ENCODE results near the gene PANK4. TPM values are rescaled to one million over a fixed set of nuclear protein-coding genes. Genes with fewer than 3 reads are reported as not detected.

PANK4 gene
- total RNA-seq, 1 experiment from 2014 or later = 18.6 TPM

GRCh38 chr1:2528966-2529783 is 2.8 kb upstream of the PANK4 start:
- no peak for DNase-seq (ENCODE audit: low read depth)

GRCh38 chr1:2528611-2528965 is 2.2 kb upstream of the PANK4 start:
- DNase-seq (ENCODE audit: low read depth) = no peak

- no peak for DNase-seq (ENCODE audit: low read depth)
These were observed 1.6 kb upstream of the PANK4 start for GRCh38 chr1:2528016-2528415.

GRCh38 chr1:2527556-2527860 is 1.1 kb upstream of the PANK4 start:
- no peak for DNase-seq (ENCODE audit: low read depth)

GRCh38 chr1:2526824-2527555 is 594 bp upstream of the PANK4 start:
- peak; percentile 79 for DNase-seq (ENCODE audit: low read depth)

GRCh38 chr1:2525572-2525919 is 850 bp downstream of the PANK4 start:
- DNase-seq (ENCODE audit: low read depth) = no peak

- no peak for DNase-seq (ENCODE audit: low read depth)
These were observed 2.3 kb downstream of the PANK4 start for GRCh38 chr1:2523891-2524609.

- no peak for DNase-seq (ENCODE audit: low read depth)
These were observed 3.1 kb downstream of the PANK4 start for GRCh38 chr1:2523191-2523890.

- no peak for DNase-seq (ENCODE audit: low read depth)
These were observed 4.2 kb downstream of the PANK4 start for GRCh38 chr1:2522230-2522629.

- DNase-seq (ENCODE audit: low read depth) = no peak
These were observed 5.6 kb downstream of the PANK4 start for GRCh38 chr1:2520806-2521205.

GRCh38 chr1:2520206-2520605 is 6.2 kb downstream of the PANK4 start:
- DNase-seq (ENCODE audit: low read depth) = no peak

GRCh38 chr1:2519729-2520128 is 6.7 kb downstream of the PANK4 start:
- DNase-seq (ENCODE audit: low read depth) = no peak

GRCh38 chr1:2519029-2519685 is 7.2 kb downstream of the PANK4 start:
- no peak for DNase-seq (ENCODE audit: low read depth)

GRCh38 chr1:2518528-2518927 is 7.9 kb downstream of the PANK4 start:
- no peak for DNase-seq (ENCODE audit: low read depth)

GRCh38 chr1:2517966-2518365 is 8.4 kb downstream of the PANK4 start:
- no peak for DNase-seq (ENCODE audit: low read depth)

- DNase-seq (ENCODE audit: low read depth) = no peak
These were observed 9.4 kb downstream of the PANK4 start for GRCh38 chr1:2516946-2517345.

- no peak for DNase-seq (ENCODE audit: low read depth)
These were observed 10.3 kb downstream of the PANK4 start for GRCh38 chr1:2516124-2516523.

GRCh38 chr1:2515763-2516080 is 10.7 kb downstream of the PANK4 start:
- no peak for DNase-seq (ENCODE audit: low read depth)

GRCh38 chr1:2514863-2515762 is 11.3 kb downstream of the PANK4 start:
- no peak for DNase-seq (ENCODE audit: low read depth)

GRCh38 chr1:2513939-2514652 is 12.3 kb downstream of the PANK4 start:
- no peak for DNase-seq (ENCODE audit: low read depth)

Data from Daoy (cell line).